ENCODE measurements around the gene ZSWIM6.

Gene ZSWIM6

DNA sequence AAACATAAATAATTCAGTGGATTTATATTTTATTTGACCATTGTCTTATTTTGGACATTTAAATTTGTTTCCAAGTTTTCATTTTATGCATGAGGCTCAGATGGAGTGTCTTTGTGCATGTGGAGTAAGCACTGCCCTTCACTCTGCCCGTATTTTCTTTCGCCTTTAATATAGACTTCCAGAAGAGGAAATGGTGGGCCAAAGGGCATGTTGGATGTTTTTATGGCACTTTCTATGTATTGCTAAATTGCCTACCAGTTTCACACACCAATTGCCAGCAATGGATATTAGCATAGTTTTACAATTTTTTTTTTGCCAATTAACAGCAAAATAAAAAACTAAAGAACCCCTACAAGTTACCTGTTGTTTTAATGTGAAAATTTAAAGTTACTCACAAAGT lies 38.4 kb downstream of the ZSWIM6 start:
- no peaks in the 10 kb centered on the region for H3K36me3 ChIP-seq
- TF ChIP-seq, protein P1, sequence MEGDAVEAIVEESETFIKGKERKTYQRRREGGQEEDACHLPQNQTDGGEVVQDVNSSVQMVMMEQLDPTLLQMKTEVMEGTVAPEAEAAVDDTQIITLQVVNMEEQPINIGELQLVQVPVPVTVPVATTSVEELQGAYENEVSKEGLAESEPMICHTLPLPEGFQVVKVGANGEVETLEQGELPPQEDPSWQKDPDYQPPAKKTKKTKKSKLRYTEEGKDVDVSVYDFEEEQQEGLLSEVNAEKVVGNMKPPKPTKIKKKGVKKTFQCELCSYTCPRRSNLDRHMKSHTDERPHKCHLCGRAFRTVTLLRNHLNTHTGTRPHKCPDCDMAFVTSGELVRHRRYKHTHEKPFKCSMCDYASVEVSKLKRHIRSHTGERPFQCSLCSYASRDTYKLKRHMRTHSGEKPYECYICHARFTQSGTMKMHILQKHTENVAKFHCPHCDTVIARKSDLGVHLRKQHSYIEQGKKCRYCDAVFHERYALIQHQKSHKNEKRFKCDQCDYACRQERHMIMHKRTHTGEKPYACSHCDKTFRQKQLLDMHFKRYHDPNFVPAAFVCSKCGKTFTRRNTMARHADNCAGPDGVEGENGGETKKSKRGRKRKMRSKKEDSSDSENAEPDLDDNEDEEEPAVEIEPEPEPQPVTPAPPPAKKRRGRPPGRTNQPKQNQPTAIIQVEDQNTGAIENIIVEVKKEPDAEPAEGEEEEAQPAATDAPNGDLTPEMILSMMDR (IDR thresholded peaks at IDR 0.05; ENCODE audit: low read depth, low read length), result no peak

DNA sequence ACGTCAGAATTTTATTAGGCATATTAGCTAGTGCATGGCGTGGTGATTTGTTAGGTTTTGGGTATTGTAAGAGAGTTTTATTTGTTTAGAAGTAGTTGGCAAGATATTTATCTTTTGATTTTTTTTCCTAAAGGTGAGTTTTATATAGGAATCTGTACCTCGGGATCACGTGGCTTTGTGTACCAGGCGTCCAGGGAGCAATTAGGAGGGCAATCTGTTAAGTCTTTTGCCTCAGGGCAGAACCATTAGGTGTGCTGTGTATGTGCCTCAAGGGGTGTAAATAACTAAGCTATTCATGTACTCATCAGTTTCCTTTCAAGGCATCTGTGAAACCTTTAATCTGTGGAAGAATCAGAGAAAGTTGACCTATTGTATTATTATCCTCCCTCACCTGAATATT lies 39.4 kb downstream of the ZSWIM6 start:
- TF ChIP-seq, protein P1 (IDR thresholded peaks at IDR 0.05; ENCODE audit: low read depth, low read length), result no peak
- Histone ChIP-seq H3K4me1 (peaks cover 4% of the 10 kb centered on the region; the same call in 1 of the 2 replicates), H3K9me3 (no peaks in the 10 kb centered on the region), H3K36me3 (no peaks in the 10 kb centered on the region), H3K27me3 (no peaks in the 10 kb centered on the region), H3K4me3 (ENCODE audit: low read depth, low read length) (no peak overlapping the region)
- DNase-seq, result no peak

More for the DNA sequence above, 38.4 kb downstream of the ZSWIM6 start:
- peaks cover 4% of the 10 kb centered on the region; the same call in 1 of the 2 replicates for H3K4me1 ChIP-seq
- no peaks in the 10 kb centered on the region for H3K9me3 ChIP-seq
- no peaks in the 10 kb centered on the region for H3K27me3 ChIP-seq
- no peak overlapping the region for H3K4me3 ChIP-seq (ENCODE audit: low read depth, low read length)
- no peak for DNase-seq

- DNase-seq, result no peak
- Histone ChIP-seq H3K4me1 (no peaks in the 10 kb centered on the region), H3K9me3 (no peaks in the 10 kb centered on the region), H3K4me3 (ENCODE audit: low read depth, low read length) (no peak overlapping the region), H3K27me3 (no peaks in the 10 kb centered on the region), H3K36me3 (no peaks in the 10 kb centered on the region)
- TF ChIP-seq, protein P1 (IDR thresholded peaks at IDR 0.05; ENCODE audit: low read depth, low read length), result no peak
Observed at GRCh38 chr5:61379677-61380076, 47.6 kb downstream of the ZSWIM6 start.

DNA sequence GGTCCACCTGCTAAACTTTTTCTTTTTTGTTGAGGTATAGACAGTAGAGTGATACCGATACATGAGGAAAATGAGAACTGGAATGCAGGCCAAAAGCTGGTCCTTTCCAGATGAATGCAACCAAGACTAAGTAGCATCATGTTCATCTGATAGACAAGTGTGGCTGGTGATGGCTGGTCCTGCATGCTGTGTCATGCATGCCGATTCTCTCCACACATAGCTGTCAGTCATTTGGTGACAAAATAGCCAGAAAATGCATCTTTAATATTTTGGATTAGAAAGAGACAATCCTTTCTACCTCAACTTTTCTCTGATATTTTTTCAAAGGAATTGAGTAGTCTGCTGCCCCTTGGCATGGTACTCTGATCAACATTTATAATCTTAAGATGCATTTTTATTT lies 49.9 kb downstream of the ZSWIM6 start:
- H3K27me3 ChIP-seq, result no peaks in the 10 kb centered on the region
- H3K4me3 ChIP-seq (ENCODE audit: low read depth, low read length), result no peak overlapping the region
- H3K9me3 ChIP-seq, result no peaks in the 10 kb centered on the region
- TF ChIP-seq, protein P1 (IDR thresholded peaks at IDR 0.05; ENCODE audit: low read depth, low read length), result no peak
- no peaks in the 10 kb centered on the region for H3K36me3 ChIP-seq
- no peaks in the 10 kb centered on the region for H3K4me1 ChIP-seq
- DNase-seq, result no peak

- Histone ChIP-seq H3K36me3 (no peaks in the 10 kb centered on the region), H3K4me3 (ENCODE audit: low read depth, low read length) (no peak overlapping the region), H3K27me3 (no peaks in the 10 kb centered on the region), H3K9me3 (no peaks in the 10 kb centered on the region), H3K4me1 (no peaks in the 10 kb centered on the region)
- no peak for DNase-seq
- TF ChIP-seq, protein P1 (IDR thresholded peaks at IDR 0.05; ENCODE audit: low read depth, low read length), result no peak
Observed at GRCh38 chr5:61385627-61386026, 53.6 kb downstream of the ZSWIM6 start.

GRCh38 chr5:61386045-61386800 lies 54.2 kb downstream of the ZSWIM6 start:
- TF ChIP-seq, protein P1 (IDR thresholded peaks at IDR 0.05; ENCODE audit: low read depth, low read length), result no peak
- DNase-seq, result no peak
- no peaks in the 10 kb centered on the region for H3K9me3 ChIP-seq
- H3K36me3 ChIP-seq, result no peaks in the 10 kb centered on the region
- H3K4me1 ChIP-seq, result no peaks in the 10 kb centered on the region
- H3K4me3 ChIP-seq (ENCODE audit: low read depth, low read length), result no peak overlapping the region
- H3K27me3 ChIP-seq, result no peaks in the 10 kb centered on the region

Measured in BE2C (cell line).